ENCODE measurements around the gene SPTA1.

SPTA1 gene

GRCh38 chr1:158570480-158570879, 116.0 kb downstream of the SPTA1 start, which contains the start of gene OR6P1:
TSS of gene OR6P1 (minus strand) at chr1:158570580. CDS start at chr1:158563604, 6,976 bp downstream.
- DNase-seq (ENCODE audit: low spot score) = no peak

- no peak for DNase-seq (ENCODE audit: low spot score)
These were observed 121.9 kb downstream of the SPTA1 start for GRCh38 chr1:158564608-158565007.

GRCh38 chr1:158563853-158564252, 122.7 kb downstream of the SPTA1 start:
- DNase-seq (ENCODE audit: low spot score) = no peak
